Esophagus (tissue), 2 donors: ENCODE data around the gene LIFR. TPM values are rescaled to one million over a fixed set of nuclear protein-coding genes. Genes with fewer than 3 reads are reported as not detected.

Experiments
- H3K27ac ChIP-seq, 2 donors: one replicate each; pipeline ENCODE4 v1.5.1; 2013; ENCODE audit warnings: low read depth in 2 of 2, mild to moderate bottlenecking in 2 of 2, inconsistent platforms in 1 of 2, low read length in 1 of 2, moderate library complexity in 1 of 2
- H3K27me3 ChIP-seq, 2 donors: one replicate each; pipeline ENCODE4 v1.6.1; 2013; ENCODE audit warnings: low read length in 2 of 2, control low read depth in 1 of 2, mild to moderate bottlenecking in 1 of 2; ENCODE audit not compliant: insufficient read depth in 2 of 2, control insufficient read depth in 1 of 2
- H3K36me3 ChIP-seq, 2 donors: one replicate each; pipeline ENCODE4 v1.6.1; 2013; ENCODE audit warnings: low read length in 1 of 2; ENCODE audit not compliant: control insufficient read depth in 2 of 2, insufficient read depth in 2 of 2
- H3K4me1 ChIP-seq, 2 donors: one replicate each; pipeline ENCODE4 v1.6.1; 2013; ENCODE audit warnings: low read length in 1 of 2; ENCODE audit not compliant: control insufficient read depth in 2 of 2, insufficient read depth in 2 of 2
- H3K4me3 ChIP-seq, 2 donors: one replicate each; pipeline ENCODE4 v1.5.1; 2013; ENCODE audit warnings: low read length in 2 of 2, mild to moderate bottlenecking in 2 of 2, low read depth in 1 of 2, moderate library complexity in 1 of 2
- H3K9me3 ChIP-seq, 2 donors: one replicate each; pipeline ENCODE4 v1.6.1; 2013; ENCODE audit warnings: mild to moderate bottlenecking in 2 of 2, low read depth in 1 of 2, low read length in 1 of 2, moderate library complexity in 1 of 2; ENCODE audit not compliant: control insufficient read depth in 2 of 2, insufficient read depth in 1 of 2
- WGBS, 2 donors: extraction: QIAGEN DNeasy Blood & Tissue Kit; methylation state at CpG; one replicate each; pipeline ENCODE4 v1.1.7; 2013; 5-methylcytosine and 5-hydroxymethylcytosine counted together
- polyA plus RNA-seq, 2 donors: library from polyadenylated mRNA; stranded (reverse); fragments of 200-250 nt; gene quantifications; one replicate each; pipeline ENCODE4 v1.2.3, GENCODE V29; 2013
- donor health status: healthy with polysubstance abuse.
- donor health status: Bipolar disorder and iron deficiency.

The LIFR gene
- polyA plus RNA-seq, 2 donors, result 2.0 to 3.5 TPM

- WGBS, 2 donors, result 19 to 20% methylated on average over 9 of the region's 9 CpGs
- H3K27me3 ChIP-seq, result no peaks in the 10 kb centered on the region
- H3K4me1 ChIP-seq, result no peaks in the 10 kb centered on the region
- no peaks in the 10 kb centered on the region for H3K36me3 ChIP-seq
- H3K4me3 ChIP-seq, result no peak overlapping the region
- no peaks in the 10 kb centered on the region for H3K9me3 ChIP-seq
- no peak overlapping the region for H3K27ac ChIP-seq
Observed at GRCh38 chr5:38441453-38442246, 114.8 kb downstream of the LIFR start.

- H3K9me3 ChIP-seq, result no peaks in the 10 kb centered on the region
- H3K4me1 ChIP-seq, result peaks cover 0 to 3% of the 10 kb centered on the region in 2 donors
- 84 to 86% methylated on average over 1 of the region's 1 CpG for WGBS, 2 donors
- H3K4me3 ChIP-seq, result no peak overlapping the region
- H3K27me3 ChIP-seq, result no peaks in the 10 kb centered on the region
- H3K27ac ChIP-seq, result no peak overlapping the region
- no peaks in the 10 kb centered on the region for H3K36me3 ChIP-seq
Observed at GRCh38 chr5:38438757-38439156, 117.7 kb downstream of the LIFR start.

GRCh38 chr5:38434966-38435705, 121.3 kb downstream of the LIFR start:
- Histone ChIP-seq H3K9me3 (no peaks in the 10 kb centered on the region), H3K36me3 (no peaks in the 10 kb centered on the region), H3K27me3 (no peaks in the 10 kb centered on the region), H3K27ac (no peak overlapping the region), H3K4me3 (no peak overlapping the region), H3K4me1 (peaks cover 0 to 3% of the 10 kb centered on the region in 2 donors)
- WGBS, 2 donors, result 88 to 90% methylated on average over 7 of the region's 7 CpGs

- WGBS, 2 donors, result 39 to 44% methylated on average over 6 of the region's 6 CpGs
- no peaks in the 10 kb centered on the region for H3K9me3 ChIP-seq
- no peak overlapping the region for H3K27ac ChIP-seq
- H3K4me1 ChIP-seq, result peaks cover 0 to 3% of the 10 kb centered on the region in 2 donors
- no peaks in the 10 kb centered on the region for H3K27me3 ChIP-seq
- H3K4me3 ChIP-seq, result no peak overlapping the region
- no peaks in the 10 kb centered on the region for H3K36me3 ChIP-seq
Observed at GRCh38 chr5:38433160-38433861, 123.1 kb downstream of the LIFR start.

GRCh38 chr5:38431242-38431853, 125.1 kb downstream of the LIFR start:
- no peaks in the 10 kb centered on the region for H3K36me3 ChIP-seq
- no peaks in the 10 kb centered on the region for H3K9me3 ChIP-seq
- 100% methylated on average over 1 of the region's 1 CpG for WGBS, 2 donors
- H3K4me3 ChIP-seq, result no peak overlapping the region
- H3K27ac ChIP-seq, result no peak overlapping the region
- no peaks in the 10 kb centered on the region for H3K27me3 ChIP-seq
- peaks cover 3% of the 10 kb centered on the region in 2 donors for H3K4me1 ChIP-seq

GRCh38 chr5:38426986-38427950, 129.2 kb downstream of the LIFR start:
- WGBS, 2 donors, result 77 to 78% methylated on average over 9 of the region's 9 CpGs
- Histone ChIP-seq H3K4me1 (peaks cover 0 to 3% of the 10 kb centered on the region in 2 donors), H3K4me3 (no peak overlapping the region), H3K27ac (no peak overlapping the region), H3K36me3 (no peaks in the 10 kb centered on the region), H3K27me3 (no peaks in the 10 kb centered on the region), H3K9me3 (no peaks in the 10 kb centered on the region)

GRCh38 chr5:38426490-38426889, 130.0 kb downstream of the LIFR start:
- 74 to 100% methylated on average over 1 of the region's 1 CpG for WGBS, 2 donors
- H3K27ac ChIP-seq, result no peak overlapping the region
- no peaks in the 10 kb centered on the region for H3K36me3 ChIP-seq
- H3K27me3 ChIP-seq, result no peaks in the 10 kb centered on the region
- H3K9me3 ChIP-seq, result no peaks in the 10 kb centered on the region
- H3K4me3 ChIP-seq, result no peak overlapping the region
- peaks cover 0 to 3% of the 10 kb centered on the region in 2 donors for H3K4me1 ChIP-seq
